ENCODE measurements around the gene TEAD1.

Gene TEAD1

DNA sequence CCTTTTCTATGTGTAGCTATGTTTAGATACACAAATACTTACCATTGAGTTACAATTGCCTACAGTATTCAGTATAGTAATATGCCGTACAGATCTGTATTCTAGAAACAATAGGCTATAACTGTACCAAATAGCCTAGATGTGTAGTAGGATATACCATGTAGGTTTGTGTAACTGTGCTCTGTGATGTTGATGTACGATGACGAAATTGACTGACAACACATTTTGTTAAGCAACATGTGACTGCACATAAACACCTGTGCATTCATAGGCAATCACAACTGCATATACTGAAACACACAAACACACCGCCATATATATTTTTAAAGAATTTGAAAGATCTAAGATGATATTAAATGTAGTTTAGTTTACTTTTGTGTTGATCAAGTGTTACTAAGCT, 60.4 kb downstream of the TEAD1 start:
- Histone ChIP-seq H3K4me1 (ENCODE audit: control insufficient read depth, low read length) (no peaks in the 10 kb centered on the region), H3K27me3 (ENCODE audit: control insufficient read depth, low read length) (no peaks in the 10 kb centered on the region), H3K4me3 (ENCODE audit: low read length) (no peak overlapping the region), H3F3A (ENCODE audit: control insufficient read depth, insufficient read depth) (no peaks in the 10 kb centered on the region), H4K20me1 (ENCODE audit: control insufficient read depth, insufficient read depth, low read depth, low read length) (no peaks in the 10 kb centered on the region), H3K36me3 (ENCODE audit: control insufficient read depth, low read length) (no peaks in the 10 kb centered on the region), H3K27ac (ENCODE audit: low read depth, low read length) (no peak overlapping the region), H3K9me3 (ENCODE audit: control insufficient read depth, insufficient read depth, low read length) (no peaks in the 10 kb centered on the region), H3K79me2 (ENCODE audit: control insufficient read depth, low read length) (no peaks in the 10 kb centered on the region), H3K9me2 (replicated peaks; ENCODE audit: control insufficient read depth, low read length) (no peaks in the 10 kb centered on the region), H3K4me2 (ENCODE audit: low read length) (no peak overlapping the region)
- TF ChIP-seq EZH2phosphoT487 (IDR thresholded peaks at IDR 0.05; ENCODE audit: borderline replicate concordance, low read length), result no peak
- TF ChIP-seq, protein P1, sequence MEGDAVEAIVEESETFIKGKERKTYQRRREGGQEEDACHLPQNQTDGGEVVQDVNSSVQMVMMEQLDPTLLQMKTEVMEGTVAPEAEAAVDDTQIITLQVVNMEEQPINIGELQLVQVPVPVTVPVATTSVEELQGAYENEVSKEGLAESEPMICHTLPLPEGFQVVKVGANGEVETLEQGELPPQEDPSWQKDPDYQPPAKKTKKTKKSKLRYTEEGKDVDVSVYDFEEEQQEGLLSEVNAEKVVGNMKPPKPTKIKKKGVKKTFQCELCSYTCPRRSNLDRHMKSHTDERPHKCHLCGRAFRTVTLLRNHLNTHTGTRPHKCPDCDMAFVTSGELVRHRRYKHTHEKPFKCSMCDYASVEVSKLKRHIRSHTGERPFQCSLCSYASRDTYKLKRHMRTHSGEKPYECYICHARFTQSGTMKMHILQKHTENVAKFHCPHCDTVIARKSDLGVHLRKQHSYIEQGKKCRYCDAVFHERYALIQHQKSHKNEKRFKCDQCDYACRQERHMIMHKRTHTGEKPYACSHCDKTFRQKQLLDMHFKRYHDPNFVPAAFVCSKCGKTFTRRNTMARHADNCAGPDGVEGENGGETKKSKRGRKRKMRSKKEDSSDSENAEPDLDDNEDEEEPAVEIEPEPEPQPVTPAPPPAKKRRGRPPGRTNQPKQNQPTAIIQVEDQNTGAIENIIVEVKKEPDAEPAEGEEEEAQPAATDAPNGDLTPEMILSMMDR (IDR thresholded peaks at IDR 0.05; ENCODE audit: low read depth, low read length, poor library complexity, severe bottlenecking), result no peak

DNA sequence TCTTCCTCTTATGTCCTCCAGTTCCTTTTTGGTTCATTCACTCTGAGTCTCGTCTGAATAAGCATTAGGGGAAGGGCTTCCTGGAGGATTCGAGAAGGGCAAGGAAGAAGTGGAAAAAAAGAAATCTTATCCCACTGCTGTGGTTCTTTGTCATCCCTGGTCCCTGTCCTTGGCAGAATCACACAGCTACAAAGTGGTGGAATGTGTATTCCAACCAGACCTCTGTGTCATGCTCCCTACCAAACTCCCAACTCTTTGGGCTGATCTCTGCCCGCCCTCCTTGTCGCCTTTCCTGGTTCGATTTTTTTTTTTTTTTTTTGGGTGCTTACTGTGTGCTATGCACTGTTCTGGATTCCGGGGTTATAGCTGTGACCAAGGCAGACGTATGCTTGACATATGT, 61.0 kb downstream of the TEAD1 start:
- Histone ChIP-seq H3K4me2 (ENCODE audit: low read length) (no peak overlapping the region), H3K79me2 (ENCODE audit: control insufficient read depth, low read length) (no peaks in the 10 kb centered on the region), H3K27me3 (ENCODE audit: control insufficient read depth, low read length) (no peaks in the 10 kb centered on the region), H3K4me3 (ENCODE audit: low read length) (no peak overlapping the region), H3F3A (ENCODE audit: control insufficient read depth, insufficient read depth) (no peaks in the 10 kb centered on the region), H4K20me1 (ENCODE audit: control insufficient read depth, insufficient read depth, low read depth, low read length) (no peaks in the 10 kb centered on the region), H3K4me1 (ENCODE audit: control insufficient read depth, low read length) (no peaks in the 10 kb centered on the region), H3K9me3 (ENCODE audit: control insufficient read depth, insufficient read depth, low read length) (no peaks in the 10 kb centered on the region), H3K27ac (ENCODE audit: low read depth, low read length) (no peak overlapping the region), H3K36me3 (ENCODE audit: control insufficient read depth, low read length) (no peaks in the 10 kb centered on the region), H3K9me2 (replicated peaks; ENCODE audit: control insufficient read depth, low read length) (no peaks in the 10 kb centered on the region)
- TF ChIP-seq, protein P1 (IDR thresholded peaks at IDR 0.05; ENCODE audit: low read depth, low read length, poor library complexity, severe bottlenecking), result no peak
- no peak for TF ChIP-seq EZH2phosphoT487 (IDR thresholded peaks at IDR 0.05; ENCODE audit: borderline replicate concordance, low read length)

DNA sequence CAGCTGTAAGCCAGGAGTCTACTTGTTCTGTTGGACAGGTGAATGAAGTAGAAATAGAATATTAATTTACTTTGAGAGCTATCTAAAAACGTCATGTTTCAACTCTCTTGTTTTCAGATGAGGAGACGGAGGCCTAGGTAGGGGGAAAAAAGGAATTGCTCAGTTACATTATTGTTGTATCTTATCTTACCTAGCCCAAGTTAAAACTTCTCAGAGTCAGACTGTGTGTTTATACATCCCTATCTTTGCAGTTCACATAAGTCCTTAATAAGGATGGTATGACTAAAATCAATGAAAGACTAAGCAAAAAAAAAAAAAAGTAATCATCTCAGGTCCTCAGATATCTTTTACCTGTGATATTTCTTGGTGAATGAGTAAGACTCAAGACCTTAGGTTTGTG, 62.8 kb downstream of the TEAD1 start:
- H3K27ac ChIP-seq (ENCODE audit: low read depth, low read length), result no peak overlapping the region
- no peaks in the 10 kb centered on the region for H3F3A ChIP-seq (ENCODE audit: control insufficient read depth, insufficient read depth)
- H3K4me2 ChIP-seq (ENCODE audit: low read length), result no peak overlapping the region
- H3K9me3 ChIP-seq (ENCODE audit: control insufficient read depth, insufficient read depth, low read length), result no peaks in the 10 kb centered on the region
- H3K27me3 ChIP-seq (ENCODE audit: control insufficient read depth, low read length), result no peaks in the 10 kb centered on the region
- TF ChIP-seq EZH2phosphoT487 (IDR thresholded peaks at IDR 0.05; ENCODE audit: borderline replicate concordance, low read length), result no peak
- TF ChIP-seq, protein P1 (IDR thresholded peaks at IDR 0.05; ENCODE audit: low read depth, low read length, poor library complexity, severe bottlenecking), result no peak
- H3K4me1 ChIP-seq (ENCODE audit: control insufficient read depth, low read length), result no peaks in the 10 kb centered on the region
- H3K4me3 ChIP-seq (ENCODE audit: low read length), result no peak overlapping the region
- no peaks in the 10 kb centered on the region for H3K9me2 ChIP-seq (replicated peaks; ENCODE audit: control insufficient read depth, low read length)
- no peaks in the 10 kb centered on the region for H3K79me2 ChIP-seq (ENCODE audit: control insufficient read depth, low read length)
- H4K20me1 ChIP-seq (ENCODE audit: control insufficient read depth, insufficient read depth, low read depth, low read length), result no peaks in the 10 kb centered on the region
- no peaks in the 10 kb centered on the region for H3K36me3 ChIP-seq (ENCODE audit: control insufficient read depth, low read length)
